ENCODE measurements around the gene CD6.
A peak's percentile ranks its signal among the peaks of the same experiment; 100 is the strongest.

Gene CD6

GRCh38 chr11:61012737-61013215 is 41.3 kb downstream of the CD6 start:
- no peak for DNase-seq

- DNase-seq, result no peak
Measured at GRCh38 chr11:61018059-61018458, 46.6 kb downstream of the CD6 start.

DNA sequence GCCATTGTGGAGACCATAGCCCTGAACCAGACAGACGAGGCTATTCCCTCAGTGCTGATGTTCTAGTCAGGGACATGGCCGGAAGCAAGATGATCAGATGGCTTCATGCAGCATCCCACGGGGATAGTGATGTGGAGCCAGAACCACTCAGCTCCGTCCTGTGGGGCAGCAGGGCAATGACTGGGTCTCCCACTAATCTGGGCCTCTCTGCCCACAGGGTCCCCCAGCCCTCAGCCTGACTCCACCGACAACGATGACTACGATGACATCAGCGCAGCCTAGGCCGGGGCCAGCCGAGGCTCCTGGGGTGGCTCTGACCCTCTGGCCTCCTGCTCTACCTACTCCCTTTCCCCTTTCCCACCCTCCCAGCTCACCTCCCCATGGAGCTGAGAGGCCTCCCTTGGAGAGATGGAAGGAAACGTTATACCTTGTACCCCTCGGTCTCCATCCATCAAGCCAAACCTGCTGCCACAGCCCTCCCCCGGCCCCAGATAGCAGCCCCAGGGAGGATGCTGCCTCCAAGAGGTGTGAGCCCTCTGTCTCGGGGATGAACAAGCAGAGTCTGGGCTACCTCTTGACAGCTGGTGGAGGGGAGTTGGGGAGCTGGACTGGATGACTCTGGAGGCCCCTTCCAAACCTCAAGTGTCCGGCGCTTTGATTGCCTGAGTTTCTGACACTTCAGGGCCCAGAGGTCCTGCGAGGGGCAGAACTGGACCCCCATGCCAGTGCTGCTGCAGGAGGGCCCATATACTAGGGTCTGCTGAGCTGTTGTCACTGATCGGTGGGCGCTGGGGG is 47.8 kb downstream of the CD6 start:
- DNase-seq, result no peak

DNA sequence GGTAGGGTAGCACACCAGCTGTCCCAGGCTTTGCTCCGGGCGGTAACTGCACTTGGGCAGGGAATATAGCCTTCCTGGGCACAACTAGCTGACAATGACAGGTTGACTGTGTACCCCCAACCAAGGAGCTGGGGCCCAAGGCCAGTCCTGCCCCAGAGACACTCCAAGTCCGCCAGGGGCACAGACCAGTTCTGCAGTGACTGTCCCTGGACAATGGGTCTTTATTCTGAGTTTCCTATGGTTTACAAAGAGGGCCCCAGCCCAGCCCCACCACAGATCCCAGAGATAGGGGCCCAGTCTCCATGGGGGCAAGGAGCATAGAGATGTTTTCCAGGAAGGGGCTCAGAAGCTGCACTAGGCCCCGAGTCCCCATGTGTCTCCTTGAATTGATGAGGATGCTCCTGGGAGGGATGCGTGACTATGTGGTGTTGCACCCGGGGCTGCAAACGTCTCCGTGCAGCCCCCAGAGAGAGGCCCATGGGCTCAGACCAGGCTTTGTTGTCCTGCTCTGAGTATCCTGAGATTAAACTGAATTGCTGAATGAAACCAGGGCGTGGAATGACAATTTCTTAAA is 48.4 kb downstream of the CD6 start:
- no peak for DNase-seq

GRCh38 chr11:61020551-61021235 is 49.2 kb downstream of the CD6 start:
- no peak for DNase-seq

GRCh38 chr11:61021661-61022212 is 50.3 kb downstream of the CD6 start:
- no peak for DNase-seq

GRCh38 chr11:61022311-61023085 is 51.0 kb downstream of the CD6 start:
- no peak for DNase-seq

- peak; percentile 28 for DNase-seq
Measured at GRCh38 chr11:61023086-61023965, 51.8 kb downstream of the CD6 start.

GRCh38 chr11:61023966-61024295 is 52.5 kb downstream of the CD6 start:
- DNase-seq, result no peak

- DNase-seq, result no peak
Measured at GRCh38 chr11:61024938-61025820, 53.7 kb downstream of the CD6 start.

DNA sequence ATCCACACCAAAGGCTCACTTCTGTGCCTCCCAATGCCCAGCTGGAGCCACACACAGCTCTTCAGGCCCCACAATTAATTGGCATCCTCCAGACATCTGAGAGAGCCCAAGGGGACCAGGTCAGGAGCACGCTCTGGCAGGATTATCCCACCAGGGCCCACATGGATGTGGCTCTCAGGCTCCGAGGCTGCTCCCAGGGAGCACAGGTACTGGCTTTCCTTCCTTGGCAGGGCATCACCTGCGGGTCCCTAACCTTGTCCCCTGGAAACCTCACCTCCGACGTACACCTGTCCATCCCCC is 54.3 kb downstream of the CD6 start:
- no peak for DNase-seq

DNA sequence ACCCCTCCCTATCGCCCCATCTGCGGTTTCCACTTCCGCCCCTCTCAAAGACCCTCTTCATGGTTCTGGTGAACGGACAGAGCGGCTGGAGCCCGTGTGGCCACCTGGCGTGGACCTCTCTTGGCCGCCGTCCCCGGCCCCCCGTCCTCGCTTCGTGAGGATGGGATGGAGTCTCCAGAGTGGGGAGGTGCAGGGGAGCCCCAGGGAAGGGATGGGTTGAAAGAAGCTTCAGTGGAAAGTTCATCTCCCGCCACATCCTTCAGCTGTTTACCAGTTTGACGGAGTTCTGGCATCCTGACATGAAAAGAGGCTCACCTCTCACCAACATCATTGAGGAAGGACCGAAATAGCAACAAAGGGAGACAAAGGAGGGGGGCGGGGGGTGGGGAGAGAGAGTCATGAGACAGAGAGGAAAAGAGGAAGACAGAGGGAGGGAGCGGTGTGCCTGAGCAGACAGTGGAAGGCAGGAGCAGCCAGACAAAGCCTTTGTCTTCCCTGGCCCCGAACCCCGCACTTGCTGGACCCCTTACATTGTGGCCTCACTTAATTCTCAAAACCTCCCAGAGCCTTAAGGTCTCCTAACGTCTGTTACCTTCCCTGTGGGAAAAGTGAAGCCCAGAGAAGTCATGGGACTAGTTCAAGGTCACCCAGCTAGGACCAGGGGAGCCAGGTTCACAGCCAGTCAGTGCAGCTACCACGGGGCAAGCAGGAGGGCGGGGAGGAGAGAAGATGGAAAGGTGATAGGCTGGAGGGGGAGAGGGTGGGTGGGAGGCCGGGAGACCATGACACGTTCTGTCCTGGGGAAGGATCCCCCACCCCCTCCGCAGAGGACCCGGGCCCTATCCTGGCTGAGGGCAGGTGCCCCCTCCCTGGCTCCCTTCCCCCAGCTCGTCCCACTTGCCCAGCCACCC is 54.9 kb downstream of the CD6 start:
- no peak for DNase-seq

DNA sequence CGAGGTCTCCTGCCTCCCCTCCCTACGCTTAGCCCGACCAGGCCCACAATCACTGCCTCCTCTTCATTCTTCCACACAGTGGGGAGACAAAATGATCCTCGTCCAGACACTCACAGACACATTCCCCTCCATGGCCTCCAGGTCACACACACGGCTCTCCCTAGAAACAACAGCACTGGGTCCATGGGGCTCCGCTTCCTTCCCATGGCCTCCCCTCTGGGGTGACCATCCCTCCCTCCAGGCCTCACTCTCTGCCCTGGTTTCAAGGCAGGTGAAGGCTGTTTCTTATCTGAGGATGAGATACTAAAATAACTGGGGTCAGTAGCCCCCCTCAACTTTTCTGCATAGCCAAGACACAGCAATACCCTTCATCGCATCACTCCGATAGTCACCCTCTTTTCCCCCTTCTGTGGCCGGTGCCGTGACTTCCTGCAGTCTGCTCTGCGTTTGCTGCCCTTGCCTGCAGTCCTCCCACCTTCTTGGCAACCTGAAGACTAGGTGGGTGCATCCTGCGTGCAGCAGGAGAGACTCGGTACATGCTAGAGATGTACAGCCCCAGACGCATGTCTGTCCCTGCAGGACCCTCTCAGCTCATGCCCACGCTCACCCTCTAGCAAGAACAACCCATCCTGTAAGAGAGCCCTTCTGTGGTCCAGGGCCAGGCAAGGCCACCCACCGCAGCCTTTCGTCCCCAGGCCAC is 55.8 kb downstream of the CD6 start:
- DNase-seq, result no peak

DNA sequence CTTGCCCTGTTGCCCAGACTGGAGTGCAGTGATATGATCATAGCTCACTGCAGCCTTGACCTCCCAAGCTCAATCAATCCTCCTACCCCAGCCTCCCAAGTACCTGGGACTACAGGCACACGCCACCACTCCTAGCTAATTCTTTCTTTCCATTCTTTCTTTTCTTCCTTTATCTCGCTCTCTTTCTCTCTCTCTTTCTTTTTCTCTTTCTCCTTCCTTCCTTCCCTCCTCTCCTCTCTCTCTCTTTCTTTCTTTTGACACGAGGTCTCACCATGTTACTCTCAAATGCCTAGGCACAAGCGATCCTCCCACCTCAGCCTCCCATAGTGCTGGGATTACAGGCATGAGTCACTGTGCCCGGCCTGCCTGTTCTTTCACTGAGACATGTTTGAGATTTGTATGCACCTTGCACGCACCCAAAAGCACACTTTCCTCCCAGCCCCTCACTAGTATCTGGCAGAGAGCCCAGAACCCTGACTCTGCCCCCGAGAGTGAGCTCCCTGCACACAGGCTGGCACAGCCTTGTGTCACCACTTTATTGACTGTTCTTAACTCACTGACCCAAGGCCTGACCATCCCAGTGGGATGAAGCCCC is 56.8 kb downstream of the CD6 start:
- no peak for DNase-seq

- no peak for DNase-seq
Measured at GRCh38 chr11:61032824-61033223, 61.3 kb downstream of the CD6 start.

DNA sequence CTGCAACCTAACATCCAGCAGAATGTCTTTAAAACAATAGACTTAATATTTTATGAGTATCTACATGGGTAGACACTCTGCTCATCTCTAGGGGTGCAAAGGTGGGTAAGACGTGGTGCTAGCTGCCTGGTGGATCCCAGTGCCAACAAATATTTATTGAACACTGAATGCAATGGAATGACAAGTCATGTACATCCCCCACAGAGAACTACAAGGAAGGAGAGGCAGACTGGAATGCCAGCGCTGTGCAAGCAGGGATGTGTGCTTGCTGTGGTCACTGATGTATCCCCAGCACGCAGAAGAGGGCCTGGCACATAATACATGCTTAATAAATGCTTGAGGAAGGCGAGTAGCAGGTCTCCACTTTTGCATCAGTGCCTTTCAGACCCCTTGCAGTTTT is 61.9 kb downstream of the CD6 start:
- DNase-seq, result no peak

DNA sequence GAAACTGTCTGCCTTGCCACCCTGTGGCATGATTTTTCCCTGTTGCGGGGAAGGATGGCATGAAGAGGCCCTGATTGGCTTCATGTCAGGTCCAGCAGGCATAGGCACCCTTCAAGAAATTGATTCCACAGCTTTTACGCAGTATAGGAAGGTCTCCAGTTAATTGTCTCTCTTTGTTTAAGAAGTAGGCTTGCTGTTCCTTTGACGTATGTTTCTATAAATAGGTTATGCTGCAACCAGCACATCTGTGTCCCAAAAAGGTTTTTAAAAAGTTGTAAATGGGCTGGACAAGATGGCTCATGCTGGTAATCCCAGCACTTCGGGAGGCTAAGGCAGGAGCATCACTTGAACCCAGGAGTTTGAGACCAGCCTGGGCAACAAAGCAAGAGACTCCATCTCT is 62.6 kb downstream of the CD6 start:
- no peak for DNase-seq

DNA sequence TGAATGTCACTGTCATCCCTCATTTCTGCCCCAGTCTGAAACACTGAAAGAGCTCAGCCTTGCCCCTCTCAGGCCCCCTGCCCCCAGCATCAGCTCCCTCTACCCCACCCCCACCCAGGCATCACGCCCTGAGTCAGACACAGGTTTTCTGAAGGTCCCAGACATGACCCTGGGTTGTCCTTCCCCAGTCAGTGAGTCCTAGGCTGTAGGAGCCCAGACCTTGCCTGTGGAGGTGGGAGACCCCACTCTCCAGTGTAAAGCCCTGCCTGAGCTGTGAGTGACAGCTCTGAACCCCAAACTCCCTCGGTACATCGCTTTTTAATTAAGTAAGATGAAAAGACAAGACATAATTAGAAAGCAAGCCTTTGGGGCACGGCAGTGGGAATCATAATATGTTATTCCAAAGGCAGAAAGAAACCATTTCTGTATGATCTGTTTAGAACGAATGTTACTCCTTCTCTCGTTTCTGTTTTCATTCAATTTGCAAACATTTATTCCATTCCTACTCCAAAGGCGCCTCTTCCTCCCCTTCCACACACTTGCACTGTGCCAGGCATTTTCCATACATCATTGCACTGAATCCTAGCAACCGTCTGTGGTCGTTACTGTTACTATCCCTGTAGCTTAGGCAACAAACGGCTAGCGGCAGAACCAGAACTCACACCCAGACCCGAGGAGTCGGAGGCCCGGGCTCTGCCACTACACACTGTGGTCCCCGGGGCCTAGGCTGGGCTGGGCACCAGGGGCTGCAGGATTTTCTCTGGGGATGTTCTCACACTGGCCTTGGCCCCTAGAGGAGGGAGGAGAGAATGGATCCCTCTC is 63.4 kb downstream of the CD6 start:
- DNase-seq, result no peak

All from NCI-H2107 (cell line).